Panc1 (cell line): Measurements from ENCODE around the gene EDEM1. TPM values are rescaled to one million over a fixed set of nuclear protein-coding genes. Genes with fewer than 3 reads are reported as not detected.

Experiments
- ATAC-seq: fragments of 200-7000 bp; cut with Tn5 transposase; 2 replicates; pipeline ENCODE4 v1.9.1; 2020; ENCODE audit warnings: mild to moderate bottlenecking, moderate library complexity
- BruUV-seq: library from RNA; stranded (reverse); fragments of 400-500 nt; replicated peaks from 2 replicates; lab custom pipeline; 2021; lab: Mats Ljungman, UMichigan
- CTCF ChIA-PET: fragments of 300-600 bp; sonication (Branson Sonifier 250); formaldehyde crosslinking; loops from one replicate; lab custom pipeline; 2022; ENCODE audit warnings: antibody characterized with exemption; lab: Charles Lee
- POLR2A ChIA-PET: fragments of 300-600 bp; sonication (Branson Sonifier 250); formaldehyde crosslinking; loops from one replicate; lab custom pipeline; 2022; ENCODE audit warnings: antibody characterized with exemption; lab: Charles Lee
- DNase-seq: peaks from one replicate; pipeline ENCODE4 v3.0.0-alpha.2; 2010; ENCODE audit warnings: low read depth, low spot score
- H3K27ac ChIP-seq: 2 replicates; pipeline ENCODE4 v1.5.1; 2011; ENCODE audit warnings: mild to moderate bottlenecking, low read length, inconsistent platforms
- H3K27me3 ChIP-seq: fragments of 200-500 bp; sonication (Bioruptor generic); 2 replicates; pipeline ENCODE4 v1.6.0; 2014; ENCODE audit warnings: low read length, inconsistent platforms; ENCODE audit not compliant: control insufficient read depth, insufficient read depth
- H3K36me3 ChIP-seq: fragments of 200-500 bp; sonication (Bioruptor generic); 2 replicates; pipeline ENCODE4 v1.5.1; 2014; ENCODE audit warnings: inconsistent platforms, mild to moderate bottlenecking, low read length, moderate library complexity; ENCODE audit not compliant: control insufficient read depth, insufficient read depth
- H3K4me1 ChIP-seq: 2 replicates; pipeline ENCODE4 v1.5.1; 2011; ENCODE audit warnings: inconsistent platforms, mild to moderate bottlenecking, low read length, moderate library complexity; ENCODE audit not compliant: control insufficient read depth, insufficient read depth
- H3K4me3 ChIP-seq, 2 experiments: 2 replicates each; pipeline ENCODE4 v1.5.1; 2011 to 2012; ENCODE audit warnings: low read depth in 2 of 2, low read length in 2 of 2, mild to moderate bottlenecking in 2 of 2, inconsistent platforms in 1 of 2, moderate library complexity in 1 of 2
- H3K9me3 ChIP-seq: fragments of 200-500 bp; sonication (Bioruptor generic); 2 replicates; pipeline ENCODE4 v1.5.1; 2014; ENCODE audit warnings: low read depth, mild to moderate bottlenecking, inconsistent platforms, low read length, moderate library complexity; ENCODE audit not compliant: control insufficient read depth, insufficient read depth
- CTCF ChIP-seq: fragments of 450-650 bp; IDR thresholded peaks from 2 replicates; pipeline ENCODE4 v1.5.1; 2017; ENCODE audit warnings: mild to moderate bottlenecking
- POLR2AphosphoS5 ChIP-seq: IDR thresholded peaks from 2 replicates; pipeline ENCODE4 v1.6.1; 2012; ENCODE audit warnings: mild to moderate bottlenecking, low read depth, low read length, moderate library complexity
- REST ChIP-seq, 2 experiments: IDR thresholded peaks; 2 replicates each; pipeline ENCODE4 v1.6.1; 2011 to 2012; ENCODE audit warnings: low read depth in 2 of 2, control low read depth in 1 of 2, low read length in 1 of 2, mild to moderate bottlenecking in 1 of 2, moderate library complexity in 1 of 2; ENCODE audit not compliant: insufficient read depth in 1 of 2
- SIN3A ChIP-seq: IDR thresholded peaks from 2 replicates; pipeline ENCODE4 v1.6.1; 2012; ENCODE audit warnings: low read depth, mild to moderate bottlenecking, low read length, moderate library complexity, borderline replicate concordance; ENCODE audit not compliant: insufficient read depth
- TCF7L2 ChIP-seq: IDR thresholded peaks from 2 replicates; pipeline ENCODE4 v1.6.1; 2011; ENCODE audit warnings: mild to moderate bottlenecking, low read depth, low read length, inconsistent platforms
- in situ Hi-C: cut with HindIII; loops from 2 replicates; pipeline ENCODE4 v1.10.0; 2016; ENCODE audit warnings: low sequenced_read_pairs, low pct_unique_long_range_greater_than_20kb
- intact Hi-C: fragments of 100-400 bp; cut with micrococcal nuclease; formaldehyde crosslinking; loops from one replicate; pipeline ENCODE4 v1.10.0; 2022; ENCODE audit not compliant: unreplicated experiment
- total RNA-seq: library from RNA; stranded (reverse); gene quantifications from one replicate; pipeline ENCODE4 v1.2.1, GENCODE V29; 2021; ENCODE audit not compliant: unreplicated experiment

EDEM1 gene
- total RNA-seq, 1 experiment from 2014 or later: 44.6 TPM

- ChIA-PET POLR2A (no interaction called here), CTCF (no interaction called here)
- Histone ChIP-seq H3K9me3 (no peaks in the 10 kb centered on the region), H3K36me3 (peaks cover 8% of the 10 kb centered on the region), H3K27me3 (no peaks in the 10 kb centered on the region), H3K4me1 (no peaks in the 10 kb centered on the region), H3K27ac (no peak overlapping the region), H3K4me3 (no peak overlapping the region)
- intact Hi-C loops (no loop called here), in situ Hi-C loops (no loop called here)
- BruUV-seq: no TSS peak
- ATAC-seq: no peak
- no peak for DNase-seq
- TF ChIP-seq POLR2AphosphoS5: no peak
These were observed 17.8 kb downstream of the EDEM1 start for GRCh38 chr3:5205165-5205941.

- CTCF ChIA-PET: interaction anchor here (0.6 kb wide), 1 partner anchor 16 kb away, joined by 3 read pairs; no protein-coding TSS in a partner anchor
- no TSS peak for BruUV-seq
- DNase-seq (no peak), ATAC-seq (no peak)
- H3K36me3 ChIP-seq: peaks cover 8% of the 10 kb centered on the region
- no peaks in the 10 kb centered on the region for H3K9me3 ChIP-seq
- H3K27ac ChIP-seq: no peak overlapping the region
- POLR2A ChIA-PET: no interaction called here
- H3K4me3 ChIP-seq: no peak overlapping the region
- TF ChIP-seq SIN3A (no peak), CTCF (no peak), POLR2AphosphoS5 (no peak), TCF7L2 (no peak), REST (IDR thresholded peaks at IDR 0.05; ENCODE audit: insufficient read depth in 1 of 2, low read depth in 2 of 2, low read length in 1 of 2) (no peak)
- intact Hi-C loops (no loop called here), in situ Hi-C loops (no loop called here)
- no peaks in the 10 kb centered on the region for H3K4me1 ChIP-seq
- H3K27me3 ChIP-seq: no peaks in the 10 kb centered on the region
These were observed 23.4 kb downstream of the EDEM1 start for GRCh38 chr3:5210926-5211325.
